GM23338 (cell line): ENCODE data around the gene SLC35B4. TPM values are rescaled to one million over a fixed set of nuclear protein-coding genes. Genes with fewer than 3 reads are reported as not detected.

Experiments used
- ATAC-seq: fragments of 200-7000 bp; cut with Tn5 transposase; 3 replicates; pipeline ENCODE4 v1.9.1; 2020
- DNase-seq: peaks from one replicate; pipeline ENCODE4 v3.0.0-alpha.2; 2015; ENCODE audit warnings: low spot score
- H2AFZ ChIP-seq: fragments of 200-600 bp; sonication (generic); 2 replicates; pipeline ENCODE4 v1.8.0; 2016; ENCODE audit warnings: antibody characterized with exemption, mild to moderate bottlenecking, moderate library complexity
- H3F3A ChIP-seq: fragments of 200-600 bp; sonication (generic); replicated peaks from 2 replicates; pipeline ENCODE4 v1.8.0; 2017; ENCODE audit warnings: antibody characterized with exemption, mixed run types, low read depth
- H3K27ac ChIP-seq: fragments of 200-600 bp; sonication (generic); 2 replicates; pipeline ENCODE4 v1.6.1; 2016; ENCODE audit warnings: low read depth
- H3K27me3 ChIP-seq: fragments of 200-600 bp; sonication (generic); 2 replicates; pipeline ENCODE4 v1.8.0; 2016; ENCODE audit warnings: mild to moderate bottlenecking, mixed run types, moderate library complexity; ENCODE audit not compliant: insufficient read depth
- H3K36me3 ChIP-seq: fragments of 200-600 bp; sonication (generic); 2 replicates; pipeline ENCODE4 v1.8.0; 2016; ENCODE audit warnings: mild to moderate bottlenecking; ENCODE audit not compliant: insufficient read depth
- H3K4me1 ChIP-seq: fragments of 200-600 bp; sonication (generic); 2 replicates; pipeline ENCODE4 v1.8.0; 2016; ENCODE audit warnings: mild to moderate bottlenecking, moderate library complexity; ENCODE audit not compliant: insufficient read depth
- H3K4me2 ChIP-seq: fragments of 200-600 bp; sonication (generic); 2 replicates; pipeline ENCODE4 v1.7.1; 2017; ENCODE audit warnings: mixed run types
- H3K4me3 ChIP-seq: fragments of 200-600 bp; sonication (generic); 2 replicates; pipeline ENCODE4 v1.6.1; 2016; ENCODE audit warnings: mixed run types
- H3K79me2 ChIP-seq: fragments of 200-600 bp; sonication (generic); replicated peaks from 2 replicates; pipeline ENCODE4 v1.8.0; 2017; ENCODE audit warnings: mild to moderate bottlenecking; ENCODE audit not compliant: insufficient read depth
- H3K9me2 ChIP-seq: fragments of 200-600 bp; sonication (generic); 2 replicates; pipeline ENCODE4 v1.8.0; 2017; ENCODE audit not compliant: insufficient read depth
- H4K20me1 ChIP-seq: fragments of 200-600 bp; sonication (generic); replicated peaks from 2 replicates; pipeline ENCODE4 v1.8.0; 2017; ENCODE audit warnings: mild to moderate bottlenecking; ENCODE audit not compliant: insufficient read depth
- H3K27ac Mint-ChIP-seq: 2 replicates; pipeline ENCODE4 v1.8.0; 2020; ENCODE audit warnings: inconsistent platforms, mild to moderate bottlenecking, moderate library complexity, mixed read lengths
- H3K27me3 Mint-ChIP-seq: 3 replicates; pipeline ENCODE4 v1.8.0; 2022; ENCODE audit warnings: low read depth, mild to moderate bottlenecking, moderate library complexity, mixed read lengths, inconsistent platforms; ENCODE audit not compliant: insufficient read depth, poor library complexity
- H3K36me3 Mint-ChIP-seq: 3 replicates; pipeline ENCODE4 v1.8.0; 2021; ENCODE audit warnings: low read depth, mild to moderate bottlenecking, inconsistent platforms, moderate library complexity, mixed read lengths
- H3K4me1 Mint-ChIP-seq: 3 replicates; pipeline ENCODE4 v1.8.0; 2020; ENCODE audit warnings: mild to moderate bottlenecking, inconsistent platforms, mixed read lengths
- H3K4me3 Mint-ChIP-seq: 3 replicates; pipeline ENCODE4 v1.8.0; 2021; ENCODE audit warnings: moderate library complexity, mild to moderate bottlenecking, inconsistent platforms, mixed read lengths
- H3K9me3 Mint-ChIP-seq: 3 replicates; pipeline ENCODE4 v1.8.0; 2020; ENCODE audit warnings: moderate library complexity, mild to moderate bottlenecking, inconsistent platforms, mixed read lengths
- CREB1 ChIP-seq: fragments of 250-450 bp; sonication (Bioruptor Pico); IDR thresholded peaks from 2 replicates; pipeline ENCODE4 v1.5.0; 2020; ENCODE audit warnings: low read depth, mild to moderate bottlenecking, moderate library complexity
- EZH2 ChIP-seq: fragments of 200-600 bp; sonication (generic); IDR thresholded peaks from one replicate; pipeline ENCODE4 v1.8.0; 2017; ENCODE audit warnings: antibody characterized with exemption, mild to moderate bottlenecking, low read depth; ENCODE audit not compliant: unreplicated experiment
- JUNB ChIP-seq: IDR thresholded peaks from one replicate; pipeline ENCODE4 v1.6.1; 2016; ENCODE audit warnings: antibody characterized with exemption; ENCODE audit not compliant: unreplicated experiment
- NANOG ChIP-seq: IDR thresholded peaks from 2 replicates; pipeline ENCODE4 v1.6.1; 2016; ENCODE audit warnings: antibody characterized with exemption, borderline replicate concordance
- POLR2AphosphoS5 ChIP-seq: IDR thresholded peaks from 2 replicates; pipeline ENCODE4 v1.6.1; 2016; ENCODE audit warnings: antibody characterized with exemption, low read depth
- STAT1 ChIP-seq: IDR thresholded peaks from one replicate; pipeline ENCODE4 v1.6.1; 2016; ENCODE audit warnings: antibody characterized with exemption; ENCODE audit not compliant: unreplicated experiment
- ZNF114 ChIP-seq: fragments of 250-450 bp; sonication (Bioruptor Pico); IDR thresholded peaks from 2 replicates; pipeline ENCODE4 v1.5.0; 2020; ENCODE audit warnings: mild to moderate bottlenecking, moderate library complexity
- ZNF331 ChIP-seq: fragments of 250-450 bp; sonication (Bioruptor Pico); IDR thresholded peaks from 2 replicates; pipeline ENCODE4 v1.5.0; 2020; ENCODE audit warnings: low read depth, mild to moderate bottlenecking, moderate library complexity
- polyA plus RNA-seq: library from polyadenylated mRNA; unstranded; fragments of >200 nt; fragmentation: Nextera tagmentation; extraction: Ambion mirVana; gene quantifications from 2 replicates; pipeline ENCODE4 v1.2.1, GENCODE V29; 2016
- total RNA-seq: library from RNA; depleted of rRNA; stranded (reverse); fragments of >200 nt; shearing (Covaris generic); gene quantifications from 2 replicates; pipeline ENCODE4 v1.2.3, GENCODE V29; 2014
- TF ChIP-seq, protein P1 (sequence below): fragments of 250-450 bp; sonication (Bioruptor Pico); IDR thresholded peaks from 2 replicates; pipeline ENCODE4 v1.5.0; 2020; ENCODE audit warnings: mild to moderate bottlenecking, moderate library complexity

The SLC35B4 gene
- total and polyA plus RNA-seq, 2 experiments from 2014 or later = 22.6 to 29.7 TPM

DNA sequence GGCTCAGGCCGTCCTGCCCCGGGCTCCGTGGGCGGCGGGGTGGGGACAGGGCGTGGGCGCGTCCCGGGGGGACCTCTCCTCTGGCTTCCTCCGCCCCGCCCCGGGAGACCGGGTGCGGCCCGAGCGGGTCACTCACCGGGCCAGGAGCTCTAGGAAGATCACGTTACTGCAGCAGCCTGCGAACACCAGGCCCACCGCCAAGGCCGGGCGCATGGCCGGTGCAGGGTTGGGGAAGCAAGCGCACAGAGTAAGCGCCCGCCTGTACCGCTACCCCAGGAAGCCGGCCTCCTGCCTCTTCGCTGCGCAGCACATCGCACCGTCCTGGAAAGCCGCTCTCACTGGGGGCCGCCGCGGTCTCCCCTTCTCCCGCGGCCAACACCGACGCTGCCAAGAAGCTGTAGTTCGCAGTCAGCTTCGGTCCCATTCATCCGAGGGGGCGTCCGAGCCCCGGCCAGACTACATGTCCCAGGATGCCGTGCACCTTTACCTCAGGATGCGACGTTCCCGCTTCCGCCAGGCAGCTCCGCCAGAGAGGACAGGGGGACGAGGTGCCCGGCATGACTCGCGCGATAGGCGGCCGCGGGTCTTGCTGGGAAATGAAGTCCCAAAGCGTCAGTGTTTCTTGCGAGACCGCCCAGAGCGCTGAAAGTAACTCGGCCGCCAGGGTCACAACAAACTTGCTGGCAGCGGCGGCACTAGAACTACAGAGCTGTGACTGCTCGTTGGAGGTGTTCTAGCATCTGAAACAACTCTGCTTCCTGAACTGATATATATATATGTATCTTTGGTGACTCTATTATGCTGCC is at the start of gene SLC35B4 (continued):
- no peak for TF ChIP-seq STAT1
- peak; percentile 89 for TF ChIP-seq CREB1 (CRISPR knock-in tag)

DNA sequence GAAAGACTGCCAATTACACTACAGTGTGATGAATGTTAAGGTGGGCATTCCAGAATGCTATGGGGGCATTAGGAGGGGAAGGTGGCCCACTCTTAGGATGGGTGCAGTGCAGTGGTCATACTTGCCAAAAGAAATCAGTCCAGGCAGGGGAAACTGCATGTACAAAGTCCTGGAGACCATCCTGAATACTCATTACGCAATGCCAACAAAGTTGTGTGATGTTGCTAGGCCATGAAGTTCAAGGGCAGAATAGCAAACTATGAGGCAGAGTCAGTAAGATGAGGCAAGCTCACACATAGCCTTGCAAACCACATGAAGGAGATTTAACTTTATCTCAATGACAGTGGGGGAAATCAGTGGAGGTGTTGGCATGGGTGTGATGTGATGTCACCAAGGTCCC is 49.8 kb upstream of the SLC35B4 start:
- Histone ChIP-seq H4K20me1 (no peaks in the 10 kb centered on the region), H2AFZ (no peak overlapping the region), H3K4me1 (no peaks in the 10 kb centered on the region), H3K9me2 (peaks cover 14% of the 10 kb centered on the region; the same call in 1 of the 2 replicates), H3K27ac (no peak overlapping the region), H3K36me3 (no peaks in the 10 kb centered on the region), H3F3A (no peaks in the 10 kb centered on the region), H3K4me3 (no peak overlapping the region), H3K27me3 (no peaks in the 10 kb centered on the region), H3K79me2 (no peaks in the 10 kb centered on the region), H3K4me2 (no peak overlapping the region)
- DNase-seq (no peak), ATAC-seq (no peak)
- H3K36me3 Mint-ChIP-seq = no peaks in the 10 kb centered on the region
- H3K4me3 Mint-ChIP-seq = no peak overlapping the region
- H3K27me3 Mint-ChIP-seq = peaks cover 2% of the 10 kb centered on the region
- no peaks in the 10 kb centered on the region for H3K9me3 Mint-ChIP-seq
- TF ChIP-seq, protein P1, sequence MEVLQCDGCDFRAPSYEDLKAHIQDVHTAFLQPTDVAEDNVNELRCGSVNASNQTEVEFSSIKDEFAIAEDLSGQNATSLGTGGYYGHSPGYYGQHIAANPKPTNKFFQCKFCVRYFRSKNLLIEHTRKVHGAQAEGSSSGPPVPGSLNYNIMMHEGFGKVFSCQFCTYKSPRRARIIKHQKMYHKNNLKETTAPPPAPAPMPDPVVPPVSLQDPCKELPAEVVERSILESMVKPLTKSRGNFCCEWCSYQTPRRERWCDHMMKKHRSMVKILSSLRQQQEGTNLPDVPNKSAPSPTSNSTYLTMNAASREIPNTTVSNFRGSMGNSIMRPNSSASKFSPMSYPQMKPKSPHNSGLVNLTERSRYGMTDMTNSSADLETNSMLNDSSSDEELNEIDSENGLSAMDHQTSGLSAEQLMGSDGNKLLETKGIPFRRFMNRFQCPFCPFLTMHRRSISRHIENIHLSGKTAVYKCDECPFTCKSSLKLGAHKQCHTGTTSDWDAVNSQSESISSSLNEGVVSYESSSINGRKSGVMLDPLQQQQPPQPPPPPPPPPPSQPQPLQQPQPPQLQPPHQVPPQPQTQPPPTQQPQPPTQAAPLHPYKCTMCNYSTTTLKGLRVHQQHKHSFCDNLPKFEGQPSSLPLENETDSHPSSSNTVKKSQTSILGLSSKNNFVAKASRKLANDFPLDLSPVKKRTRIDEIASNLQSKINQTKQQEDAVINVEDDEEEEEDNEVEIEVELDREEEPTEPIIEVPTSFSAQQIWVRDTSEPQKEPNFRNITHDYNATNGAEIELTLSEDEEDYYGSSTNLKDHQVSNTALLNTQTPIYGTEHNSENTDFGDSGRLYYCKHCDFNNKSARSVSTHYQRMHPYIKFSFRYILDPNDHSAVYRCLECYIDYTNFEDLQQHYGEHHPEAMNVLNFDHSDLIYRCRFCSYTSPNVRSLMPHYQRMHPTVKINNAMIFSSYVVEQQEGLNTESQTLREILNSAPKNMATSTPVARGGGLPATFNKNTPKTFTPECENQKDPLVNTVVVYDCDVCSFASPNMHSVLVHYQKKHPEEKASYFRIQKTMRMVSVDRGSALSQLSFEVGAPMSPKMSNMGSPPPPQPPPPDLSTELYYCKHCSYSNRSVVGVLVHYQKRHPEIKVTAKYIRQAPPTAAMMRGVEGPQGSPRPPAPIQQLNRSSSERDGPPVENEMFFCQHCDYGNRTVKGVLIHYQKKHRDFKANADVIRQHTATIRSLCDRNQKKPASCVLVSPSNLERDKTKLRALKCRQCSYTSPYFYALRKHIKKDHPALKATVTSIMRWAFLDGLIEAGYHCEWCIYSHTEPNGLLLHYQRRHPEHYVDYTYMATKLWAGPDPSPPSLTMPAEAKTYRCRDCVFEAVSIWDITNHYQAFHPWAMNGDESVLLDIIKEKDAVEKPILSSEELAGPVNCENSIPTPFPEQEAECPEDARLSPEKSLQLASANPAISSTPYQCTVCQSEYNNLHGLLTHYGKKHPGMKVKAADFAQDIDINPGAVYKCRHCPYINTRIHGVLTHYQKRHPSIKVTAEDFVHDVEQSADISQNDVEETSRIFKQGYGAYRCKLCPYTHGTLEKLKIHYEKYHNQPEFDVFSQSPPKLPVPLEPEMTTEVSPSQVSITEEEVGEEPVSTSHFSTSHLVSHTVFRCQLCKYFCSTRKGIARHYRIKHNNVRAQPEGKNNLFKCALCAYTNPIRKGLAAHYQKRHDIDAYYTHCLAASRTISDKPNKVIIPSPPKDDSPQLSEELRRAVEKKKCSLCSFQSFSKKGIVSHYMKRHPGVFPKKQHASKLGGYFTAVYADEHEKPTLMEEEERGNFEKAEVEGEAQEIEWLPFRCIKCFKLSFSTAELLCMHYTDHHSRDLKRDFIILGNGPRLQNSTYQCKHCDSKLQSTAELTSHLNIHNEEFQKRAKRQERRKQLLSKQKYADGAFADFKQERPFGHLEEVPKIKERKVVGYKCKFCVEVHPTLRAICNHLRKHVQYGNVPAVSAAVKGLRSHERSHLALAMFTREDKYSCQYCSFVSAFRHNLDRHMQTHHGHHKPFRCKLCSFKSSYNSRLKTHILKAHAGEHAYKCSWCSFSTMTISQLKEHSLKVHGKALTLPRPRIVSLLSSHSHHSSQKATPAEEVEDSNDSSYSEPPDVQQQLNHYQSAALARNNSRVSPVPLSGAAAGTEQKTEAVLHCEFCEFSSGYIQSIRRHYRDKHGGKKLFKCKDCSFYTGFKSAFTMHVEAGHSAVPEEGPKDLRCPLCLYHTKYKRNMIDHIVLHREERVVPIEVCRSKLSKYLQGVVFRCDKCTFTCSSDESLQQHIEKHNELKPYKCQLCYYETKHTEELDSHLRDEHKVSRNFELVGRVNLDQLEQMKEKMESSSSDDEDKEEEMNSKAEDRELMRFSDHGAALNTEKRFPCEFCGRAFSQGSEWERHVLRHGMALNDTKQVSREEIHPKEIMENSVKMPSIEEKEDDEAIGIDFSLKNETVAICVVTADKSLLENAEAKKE = no peak
- TF ChIP-seq JUNB = no peak
- TF ChIP-seq CREB1 (CRISPR knock-in tag) = no peak
- TF ChIP-seq ZNF331 (CRISPR knock-in tag) = no peak
- no peak for TF ChIP-seq EZH2
- no peak for TF ChIP-seq NANOG
- TF ChIP-seq POLR2AphosphoS5 = no peak
- no peak for TF ChIP-seq ZNF114 (CRISPR knock-in tag)
- no peaks in the 10 kb centered on the region for H3K4me1 Mint-ChIP-seq
- H3K27ac Mint-ChIP-seq = no peak overlapping the region
